ENCODE measurements around the gene ME2.
A peak's percentile ranks its signal among the peaks of the same experiment; 100 is the strongest.
"Not testable (repeated sequence)": the region's sequence is repeated elsewhere in the genome, so short reads cannot be mapped to it uniquely, and the experiment has no call there.

The ME2 gene

DNA sequence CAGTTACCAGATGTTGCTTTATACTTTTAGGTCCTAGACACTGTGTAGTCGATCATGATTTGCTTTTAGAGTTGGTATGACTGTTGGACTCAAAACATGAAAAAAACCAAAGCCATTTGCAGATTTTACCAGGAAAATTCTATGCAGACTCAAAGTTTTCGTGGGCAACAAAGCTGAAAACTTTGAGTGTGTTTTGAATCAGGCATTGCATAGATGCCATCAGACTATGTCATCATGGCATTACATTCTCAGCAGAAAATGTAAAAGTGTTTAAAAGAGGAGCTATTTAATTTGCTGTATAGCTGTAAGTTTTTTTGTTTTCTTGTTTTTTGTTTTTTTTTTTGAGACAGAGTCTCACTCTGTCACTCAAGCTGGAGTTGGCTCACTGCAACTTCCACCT, 45.5 kb downstream of the ME2 start:
- no peak for DNase-seq (ENCODE audit: low read depth)

DNA sequence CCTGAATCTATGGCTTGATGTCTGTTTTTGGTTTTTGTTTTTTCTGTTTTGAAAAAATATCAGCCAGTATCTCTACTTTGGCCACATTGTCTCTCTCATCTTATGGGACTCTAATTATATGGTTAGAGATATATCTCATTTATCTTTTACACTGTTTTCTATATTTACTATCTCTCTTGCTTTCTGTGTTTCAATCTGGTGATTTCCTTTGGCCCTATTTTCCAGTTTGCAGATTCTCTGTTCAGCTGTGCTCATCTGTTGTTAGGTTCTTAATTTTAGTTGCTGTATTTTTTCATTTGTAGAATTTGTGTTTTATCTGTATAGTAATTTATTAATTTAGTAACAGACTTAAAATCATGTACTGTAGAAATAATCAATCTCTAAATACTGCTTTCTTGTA, 47.6 kb downstream of the ME2 start:
- DNase-seq (ENCODE audit: low read depth): no peak

DNA sequence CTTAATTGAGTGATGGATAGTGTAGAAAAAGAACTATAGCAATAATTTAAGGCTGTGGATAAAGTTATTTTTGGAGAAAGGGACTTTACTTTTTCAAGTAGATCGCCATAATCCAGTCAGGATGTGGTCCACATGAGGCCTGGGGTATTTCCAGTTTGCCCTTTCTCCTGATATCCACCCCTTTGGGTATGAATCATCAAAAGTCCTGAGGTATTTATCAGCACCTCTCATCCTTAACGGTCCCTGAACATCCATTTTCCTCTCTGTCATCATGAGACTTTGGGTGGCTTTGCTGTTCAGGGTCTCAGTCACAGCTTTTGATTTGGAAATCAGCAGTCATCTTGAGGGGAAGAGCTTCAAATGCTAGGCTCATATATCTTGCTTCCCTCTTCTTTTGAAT, 49.6 kb downstream of the ME2 start:
- no peak for DNase-seq (ENCODE audit: low read depth)

DNA sequence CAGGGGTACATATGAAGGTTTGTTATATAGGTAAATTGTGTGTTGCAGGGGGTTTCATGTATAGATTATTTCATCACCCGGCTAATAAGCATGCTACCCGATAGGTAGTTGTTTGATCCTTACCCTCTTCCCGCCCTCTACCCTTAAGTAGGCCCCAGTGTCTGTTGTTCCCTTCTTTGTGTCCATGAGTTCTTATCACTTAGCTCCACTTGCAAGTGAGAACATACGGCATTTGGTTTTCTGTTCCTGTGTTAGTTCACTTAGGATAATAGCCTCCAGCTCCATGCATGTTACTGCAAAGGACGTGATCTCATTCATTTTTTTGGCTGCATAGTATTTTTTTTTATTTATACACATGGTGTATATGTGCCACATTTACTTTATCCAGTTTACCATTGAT, 54.8 kb downstream of the ME2 start:
- no peak for DNase-seq (ENCODE audit: low read depth)

DNA sequence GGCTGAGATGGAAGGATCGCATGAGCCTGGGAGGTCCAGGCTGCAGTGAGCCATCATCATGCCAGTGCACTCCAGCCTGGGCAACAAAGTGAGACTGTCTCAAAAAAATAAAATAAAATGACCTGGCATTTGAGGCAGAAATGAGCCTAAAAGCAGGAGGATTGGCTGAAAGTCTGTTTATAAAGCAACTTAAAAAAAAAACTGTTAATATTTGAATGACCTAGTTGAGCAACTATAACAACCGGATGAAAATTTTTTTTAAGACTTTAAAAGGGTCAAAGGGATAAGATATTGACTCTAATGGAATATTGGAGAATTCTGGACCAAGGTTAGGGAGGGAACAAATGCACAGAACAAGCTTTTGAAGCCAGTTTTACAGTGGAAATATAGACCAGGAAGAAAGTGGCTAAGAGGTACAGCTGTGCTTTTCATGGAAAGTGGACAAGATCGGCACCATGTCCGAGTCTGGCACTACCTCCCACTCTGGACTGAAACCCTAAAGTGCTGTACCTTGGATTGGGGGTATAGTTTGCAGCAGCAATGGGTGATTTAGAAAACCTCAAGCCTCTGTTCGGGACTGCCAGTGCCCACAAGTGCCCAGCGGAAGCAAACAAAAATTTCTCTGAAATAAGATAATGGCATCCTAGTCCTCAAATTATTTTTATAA, 55.8 kb downstream of the ME2 start:
- no peak for DNase-seq (ENCODE audit: low read depth)

GRCh38 chr18:50935493-50936191, 56.7 kb downstream of the ME2 start:
- no peak for DNase-seq (ENCODE audit: low read depth)

DNA sequence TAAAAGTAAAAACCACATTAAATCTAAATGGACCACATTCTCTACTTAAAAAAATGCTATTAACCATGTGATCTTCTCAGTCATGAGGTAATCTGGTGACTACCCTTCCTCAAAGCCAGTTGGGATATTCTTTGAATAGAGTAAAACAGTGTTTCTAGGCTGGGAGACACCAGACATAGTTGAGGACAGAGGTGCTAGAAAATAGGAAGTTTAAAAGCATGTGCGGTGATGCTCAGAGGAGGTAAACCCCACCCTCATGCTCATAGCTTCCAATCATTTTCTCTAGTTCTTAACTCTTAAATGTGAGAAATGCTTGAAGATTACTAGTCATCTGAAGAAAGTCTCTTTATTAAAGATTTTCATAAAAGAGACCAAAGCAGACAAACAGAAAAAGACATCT, 58.3 kb downstream of the ME2 start:
- no peak for DNase-seq (ENCODE audit: low read depth)

DNA sequence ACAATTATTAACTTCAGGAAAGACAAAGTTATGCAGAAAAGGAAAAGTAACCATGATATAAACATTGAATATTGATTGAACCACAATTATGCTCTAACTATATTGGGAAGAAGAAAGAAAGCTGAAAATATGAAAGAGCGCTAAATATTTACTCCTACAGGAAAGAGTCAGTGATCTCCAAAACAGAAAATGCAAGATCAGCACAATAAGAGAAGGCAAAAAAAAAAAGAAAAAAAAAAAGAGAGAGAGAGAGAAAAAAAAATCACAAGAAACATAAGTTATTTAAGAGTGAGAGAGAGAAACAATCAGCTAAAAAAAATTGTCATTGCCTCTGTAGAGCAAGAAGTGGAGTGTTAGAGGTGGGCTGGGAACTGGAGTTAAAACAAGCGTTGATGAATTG, 60.0 kb downstream of the ME2 start:
- no peak for DNase-seq (ENCODE audit: low read depth)

- no peak for DNase-seq (ENCODE audit: low read depth)
These were observed 65.5 kb downstream of the ME2 start for GRCh38 chr18:50944245-50944932.

DNA sequence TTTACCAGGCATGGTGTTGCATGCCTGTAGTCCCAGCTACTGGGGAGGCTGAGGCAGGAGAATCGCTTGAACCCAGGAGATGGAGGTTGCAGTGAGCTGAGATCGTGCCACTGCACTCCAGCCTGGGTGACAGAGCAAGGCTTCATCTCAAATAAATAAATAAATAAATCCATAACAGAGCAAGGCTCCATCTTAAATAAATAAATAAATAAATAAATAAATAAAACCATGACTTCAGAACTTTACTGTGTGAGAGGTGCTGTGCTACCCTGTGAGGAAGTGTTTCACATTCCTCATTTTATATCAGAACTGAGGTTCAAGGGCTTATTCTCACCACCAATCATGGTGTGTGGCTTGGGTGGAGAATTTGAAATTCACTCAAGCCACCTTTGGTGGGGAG, 67.0 kb downstream of the ME2 start:
- DNase-seq (ENCODE audit: low read depth): not testable (repeated sequence)

- no peak for DNase-seq (ENCODE audit: low read depth)
These were observed 69.0 kb downstream of the ME2 start for GRCh38 chr18:50947899-50948298.

DNA sequence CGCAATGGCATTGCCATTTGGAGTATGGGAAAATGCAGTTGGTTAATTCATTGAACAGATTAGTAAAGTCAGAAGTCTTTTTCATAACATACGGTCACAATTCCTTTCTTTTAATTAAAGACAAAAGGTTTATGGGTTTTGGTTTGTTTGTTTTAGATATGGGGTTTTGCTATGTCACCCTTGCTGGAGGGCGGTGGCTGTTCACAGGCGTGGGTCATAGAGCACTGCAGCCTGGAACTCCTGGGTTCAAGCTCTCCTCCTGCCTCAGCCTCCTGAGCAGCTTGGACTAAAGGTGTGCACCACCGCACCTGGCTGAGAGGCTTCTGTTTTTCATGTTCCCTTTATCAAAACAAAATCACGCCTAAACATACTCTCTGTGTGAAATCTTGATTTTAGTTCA, 70.3 kb downstream of the ME2 start:
- no peak for DNase-seq (ENCODE audit: low read depth)

DNA sequence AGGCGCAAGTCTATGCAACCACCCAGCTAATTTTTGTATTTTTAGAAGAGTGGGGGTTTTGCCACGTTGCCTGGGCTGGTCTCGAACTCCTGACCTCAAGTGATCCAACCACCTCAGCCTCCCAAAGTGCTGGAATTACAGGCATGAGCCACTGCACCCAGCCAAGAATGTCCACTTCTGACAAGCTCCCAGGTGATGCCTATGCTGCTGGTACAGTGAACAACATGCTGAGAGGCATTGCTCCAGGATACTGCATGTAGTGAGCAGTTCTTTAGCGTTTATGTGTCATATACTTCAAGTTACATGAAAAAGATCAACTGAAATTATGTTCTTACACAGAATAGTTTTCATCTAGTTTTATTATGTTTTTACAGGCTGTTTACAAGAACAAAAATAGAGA, 71.7 kb downstream of the ME2 start:
- no peak for DNase-seq (ENCODE audit: low read depth)

DNA sequence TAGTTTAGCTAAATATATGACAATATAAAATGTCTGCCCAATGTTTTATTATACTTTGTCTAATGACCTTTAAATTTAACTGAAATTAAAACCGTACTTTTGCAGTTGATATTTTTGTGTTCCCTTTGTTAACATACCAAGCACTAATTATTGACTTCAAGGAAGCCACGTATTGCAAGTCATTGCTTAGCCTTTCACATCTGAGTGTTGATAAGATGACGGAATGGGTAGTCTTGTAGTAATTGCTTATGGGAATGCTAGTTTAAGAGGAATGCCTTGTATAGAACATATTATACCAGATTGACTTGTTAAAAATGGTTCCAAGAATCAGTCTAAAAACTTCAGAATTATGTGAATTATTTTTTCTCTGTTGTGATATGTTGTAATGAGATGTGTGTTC, 74.9 kb downstream of the ME2 start:
- DNase-seq (ENCODE audit: low read depth): no peak

DNA sequence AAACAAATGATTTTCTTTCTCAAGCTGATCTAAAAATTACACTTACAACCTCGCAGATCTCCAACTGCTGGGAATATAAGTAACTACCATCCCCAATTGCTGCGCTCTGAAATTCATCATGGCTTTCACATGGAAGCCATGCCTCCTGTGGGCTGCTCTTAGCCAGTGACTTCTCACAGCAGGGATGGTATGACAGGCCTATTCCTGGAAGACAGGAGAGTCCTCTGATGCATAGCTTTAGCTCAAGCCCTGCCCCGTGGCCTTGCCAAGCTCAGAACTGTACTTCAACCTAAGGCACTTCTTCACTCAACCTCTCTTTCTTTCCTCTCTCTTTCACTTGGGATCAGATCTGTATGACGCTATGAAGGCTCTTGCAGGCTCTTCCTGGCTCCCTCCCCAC, 76.3 kb downstream of the ME2 start:
- DNase-seq (ENCODE audit: low read depth): no peak

GRCh38 chr18:50956116-50956515, 77.2 kb downstream of the ME2 start:
- DNase-seq (ENCODE audit: low read depth): no peak

- no peak for DNase-seq (ENCODE audit: low read depth)
These were observed 83.1 kb downstream of the ME2 start for GRCh38 chr18:50961974-50962373.

- DNase-seq (ENCODE audit: low read depth): peak; percentile 30
These were observed 89.1 kb downstream of the ME2 start, which contains the start of gene ELAC1 for GRCh38 chr18:50967714-50968661. ELAC1 (plus strand) TSS chr18:50968040; CDS start chr18:50974405, 6,365 bp downstream.

- no peak for DNase-seq (ENCODE audit: low read depth)
These were observed 90.5 kb downstream of the ME2 start for GRCh38 chr18:50969448-50969847.

DNA sequence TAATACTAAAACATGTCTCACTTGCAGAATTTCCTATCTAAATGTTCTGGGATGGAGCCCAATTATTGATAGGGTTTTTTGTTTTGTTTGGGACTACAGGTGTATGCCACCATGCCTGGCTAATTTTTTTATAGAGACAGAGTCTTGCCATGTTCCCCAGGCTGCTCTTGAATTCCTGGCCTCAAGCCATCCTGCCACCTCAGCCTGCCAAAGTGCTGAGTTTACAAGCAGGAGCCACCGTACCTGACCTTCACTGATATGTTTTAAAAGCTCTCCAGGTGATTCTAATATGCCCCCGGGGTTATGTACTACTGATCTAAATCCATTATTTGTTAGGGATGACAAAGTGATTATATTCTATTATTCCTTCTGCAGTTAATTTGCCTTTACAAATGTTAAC, 91.1 kb downstream of the ME2 start:
- DNase-seq (ENCODE audit: low read depth): no peak

GRCh38 chr18:50972404-50972803, 93.5 kb downstream of the ME2 start:
- DNase-seq (ENCODE audit: low read depth): not testable (repeated sequence)

All from stimulated activated CD8-positive, alpha-beta memory T cell treated with anti-CD3 and anti-CD28 coated beads, Interleukin-7, amount 100 ng/mL, for 24 hours (primary cell).